HPDE6-E6E7 (cell line): ENCODE results near the gene NTN1.

Experiments used
- DNase-seq: peaks from one replicate; pipeline ENCODE4 v3.0.0; 2011; ENCODE audit warnings: missing footprints; ENCODE audit errors: extremely low spot score

The NTN1 gene

GRCh38 chr17:9272501-9273200 lies 251.3 kb downstream of the NTN1 start:
- DNase-seq, result no peak

GRCh38 chr17:9273428-9274391 lies 252.4 kb downstream of the NTN1 start:
- DNase-seq, result no peak

- no peak for DNase-seq
Measured at GRCh38 chr17:9274973-9275372, 253.7 kb downstream of the NTN1 start.

GRCh38 chr17:9279893-9280292 lies 258.6 kb downstream of the NTN1 start:
- no peak for DNase-seq

- no peak for DNase-seq
Measured at GRCh38 chr17:9283909-9284308, 262.6 kb downstream of the NTN1 start.

GRCh38 chr17:9284884-9285283 lies 263.6 kb downstream of the NTN1 start:
- no peak for DNase-seq

- no peak for DNase-seq
Measured at GRCh38 chr17:9285602-9286427, 264.5 kb downstream of the NTN1 start.

- DNase-seq, result no peak
Measured at GRCh38 chr17:9286434-9286833, 265.1 kb downstream of the NTN1 start.

GRCh38 chr17:9287306-9287705 lies 266.0 kb downstream of the NTN1 start:
- DNase-seq, result no peak

GRCh38 chr17:9290226-9290613 lies 268.9 kb downstream of the NTN1 start:
- no peak for DNase-seq

- peak; percentile 17 for DNase-seq
Measured at GRCh38 chr17:9291912-9292560, 270.7 kb downstream of the NTN1 start.

- no peak for DNase-seq
Measured at GRCh38 chr17:9292561-9292941, 271.2 kb downstream of the NTN1 start.
